CD8-positive, alpha-beta memory T cell (primary cell): ENCODE measurements around the gene TTLL1. TPM values are rescaled to one million over a fixed set of nuclear protein-coding genes. Genes with fewer than 3 reads are reported as not detected.

Experiments
- CTCF ChIA-PET: fragments of 350-600 bp; sonication (Branson Sonifier 250); formaldehyde crosslinking; loops from one replicate; lab custom pipeline; 2021; ENCODE audit warnings: antibody characterized with exemption; lab: Charles Lee
- POLR2A ChIA-PET: fragments of 350-600 bp; sonication (Branson Sonifier 250); formaldehyde crosslinking; loops from one replicate; lab custom pipeline; 2021; ENCODE audit warnings: antibody characterized with exemption; lab: Charles Lee
- DNase-seq, 5 donors: peaks; one replicate each; pipeline versions ENCODE4 v3.0.0 to v3.0.0-alpha.2; 2020 to 2022; ENCODE audit warnings: mixed read lengths in 1 of 5
- H3K27ac ChIP-seq: one replicate; pipeline ENCODE4 v1.7.0; 2013; ENCODE audit warnings: low read depth, mild to moderate bottlenecking, low read length, moderate library complexity
- H3K27me3 ChIP-seq: 2 replicates; pipeline ENCODE4 v1.7.0; 2013; ENCODE audit warnings: low read length, mild to moderate bottlenecking; ENCODE audit not compliant: insufficient read depth, poor library complexity, severe bottlenecking
- H3K36me3 ChIP-seq: 2 replicates; pipeline ENCODE4 v1.7.0; 2013; ENCODE audit warnings: mild to moderate bottlenecking, low read length, moderate library complexity; ENCODE audit not compliant: insufficient read depth
- H3K4me1 ChIP-seq: 2 replicates; pipeline ENCODE4 v1.7.0; 2013; ENCODE audit warnings: mild to moderate bottlenecking, low read length, moderate library complexity; ENCODE audit not compliant: insufficient read depth
- H3K4me3 ChIP-seq: 2 replicates; pipeline ENCODE4 v1.7.0; 2013; ENCODE audit warnings: mild to moderate bottlenecking, low read length
- H3K9me3 ChIP-seq: 2 replicates; pipeline ENCODE4 v1.7.0; 2013; ENCODE audit warnings: mild to moderate bottlenecking, low read length
- H3K27ac Mint-ChIP-seq, 8 donors: one replicate each; pipeline ENCODE4 v1.8.0; 2020 to 2021; ENCODE audit warnings: mixed read lengths in 8 of 8, mild to moderate bottlenecking in 6 of 8, inconsistent platforms in 3 of 8, moderate library complexity in 3 of 8
- H3K27me3 Mint-ChIP-seq, 2 donors: one replicate each; pipeline ENCODE4 v1.8.0; 2020 to 2021; ENCODE audit warnings: mixed read lengths in 2 of 2, mild to moderate bottlenecking in 1 of 2, moderate library complexity in 1 of 2
- H3K36me3 Mint-ChIP-seq, 3 donors: one replicate each; pipeline ENCODE4 v1.8.0; 2020 to 2021; ENCODE audit warnings: mixed read lengths in 3 of 3, inconsistent platforms in 1 of 3, mild to moderate bottlenecking in 1 of 3
- H3K4me1 Mint-ChIP-seq, 3 donors: one replicate each; pipeline ENCODE4 v1.8.0; 2020 to 2021; ENCODE audit warnings: mixed read lengths in 3 of 3, inconsistent platforms in 1 of 3, mild to moderate bottlenecking in 1 of 3
- H3K4me3 Mint-ChIP-seq, 7 donors: one replicate each; pipeline ENCODE4 v1.8.0; 2020 to 2021; ENCODE audit warnings: mixed read lengths in 7 of 7, mild to moderate bottlenecking in 6 of 7, moderate library complexity in 4 of 7, inconsistent platforms in 2 of 7
- H3K9me3 Mint-ChIP-seq, 5 donors: one replicate each; pipeline ENCODE4 v1.8.0; 2020 to 2022; ENCODE audit warnings: mixed read lengths in 5 of 5, mild to moderate bottlenecking in 3 of 5, moderate library complexity in 2 of 5, inconsistent platforms in 1 of 5
- polyA plus RNA-seq: library from polyadenylated mRNA; unstranded; fragments of 300-500 nt; fragmentation: Illumina TruSeq; gene quantifications from one replicate; pipeline ENCODE4 v1.2.3, GENCODE V29; 2021
- total RNA-seq, 2 experiments: library from RNA; stranded (reverse); gene quantifications; one replicate each; pipeline ENCODE4 v1.2.3, GENCODE V29; 2021

TTLL1 gene
- total and polyA plus RNA-seq, 3 experiments from 2014 or later: 4.3 to 15.8 (median 5.0) TPM

GRCh38 chr22:43053176-43053575 is 36.0 kb downstream of the TTLL1 start:
- H3K4me1 Mint-ChIP-seq: no peaks in the 10 kb centered on the region
- Histone ChIP-seq H3K4me1 (no peaks in the 10 kb centered on the region), H3K36me3 (no peaks in the 10 kb centered on the region), H3K27ac (no peak overlapping the region), H3K27me3 (no peaks in the 10 kb centered on the region), H3K4me3 (no peak overlapping the region), H3K9me3 (no peaks in the 10 kb centered on the region)
- POLR2A ChIA-PET: no interaction called here
- H3K9me3 Mint-ChIP-seq: no peaks in the 10 kb centered on the region
- H3K4me3 Mint-ChIP-seq: no peak overlapping the region
- H3K27ac Mint-ChIP-seq: no peak overlapping the region
- CTCF ChIA-PET: no interaction called here
- H3K36me3 Mint-ChIP-seq: peaks cover 0 to 33% (median 2%) of the 10 kb centered on the region in 3 donors
- DNase-seq: no peak
- no peaks in the 10 kb centered on the region for H3K27me3 Mint-ChIP-seq

GRCh38 chr22:43050995-43051394 is 38.2 kb downstream of the TTLL1 start:
- H3K9me3 ChIP-seq: no peaks in the 10 kb centered on the region
- Mint-ChIP-seq H3K4me3 (no peak overlapping the region), H3K4me1 (no peaks in the 10 kb centered on the region), H3K9me3 (no peaks in the 10 kb centered on the region), H3K27ac (no peak overlapping the region), H3K27me3 (no peaks in the 10 kb centered on the region), H3K36me3 (peaks cover 0 to 36% (median 5%) of the 10 kb centered on the region in 3 donors)
- CTCF ChIA-PET: no interaction called here
- H3K27me3 ChIP-seq: no peaks in the 10 kb centered on the region
- POLR2A ChIA-PET: no interaction called here
- no peaks in the 10 kb centered on the region for H3K36me3 ChIP-seq
- no peaks in the 10 kb centered on the region for H3K4me1 ChIP-seq
- DNase-seq: no peak
- no peak overlapping the region for H3K4me3 ChIP-seq
- no peak overlapping the region for H3K27ac ChIP-seq

- H3K4me3 ChIP-seq: no peak overlapping the region
- no peak overlapping the region for H3K27ac ChIP-seq
- Mint-ChIP-seq H3K36me3 (peaks cover 0 to 30% (median 5%) of the 10 kb centered on the region in 3 donors), H3K9me3 (no peaks in the 10 kb centered on the region), H3K27me3 (no peaks in the 10 kb centered on the region), H3K4me3 (no peak overlapping the region), H3K27ac (no peak overlapping the region), H3K4me1 (no peaks in the 10 kb centered on the region)
- ChIA-PET CTCF (no interaction called here), POLR2A (no interaction called here)
- no peaks in the 10 kb centered on the region for H3K9me3 ChIP-seq
- no peak for DNase-seq
- no peaks in the 10 kb centered on the region for H3K27me3 ChIP-seq
- H3K4me1 ChIP-seq: no peaks in the 10 kb centered on the region
- H3K36me3 ChIP-seq: no peaks in the 10 kb centered on the region
Observed at GRCh38 chr22:43047605-43048004, 41.6 kb downstream of the TTLL1 start.

DNA sequence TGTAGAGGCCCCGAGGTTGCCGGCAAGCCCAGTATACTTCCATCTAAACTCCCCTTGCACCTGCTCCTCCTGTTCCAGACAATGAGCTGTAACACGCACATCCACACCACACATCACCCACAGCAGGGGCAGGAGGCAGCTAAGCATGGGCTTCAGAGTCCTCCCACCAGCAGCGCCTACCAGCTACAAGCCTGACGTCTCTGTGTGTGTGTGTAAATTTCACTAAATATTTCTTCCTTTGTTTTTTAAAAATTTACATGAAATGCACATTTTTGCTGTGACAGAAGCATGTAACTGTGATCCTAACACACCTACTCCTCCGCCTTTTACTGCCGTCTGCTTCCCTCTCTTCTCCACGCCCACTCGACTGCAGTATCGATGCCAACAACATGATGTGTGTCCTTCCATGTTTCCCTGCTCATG is 44.9 kb downstream of the TTLL1 start:
- ChIA-PET POLR2A (interaction anchor here (0.6 kb wide), 1 partner anchor 123 kb away, joined by 3 read pairs; no protein-coding TSS in a partner anchor), CTCF (interaction anchor here (1.8 kb wide), 1 partner anchor 10 kb away, joined by 8 read pairs; no protein-coding TSS in a partner anchor)
- H3K36me3 Mint-ChIP-seq: peaks cover 0 to 12% (median 3%) of the 10 kb centered on the region in 3 donors
- H3K9me3 ChIP-seq: no peaks in the 10 kb centered on the region
- no peak for DNase-seq
- H3K27ac ChIP-seq: no peak overlapping the region
- no peaks in the 10 kb centered on the region for H3K27me3 Mint-ChIP-seq
- H3K27me3 ChIP-seq: no peaks in the 10 kb centered on the region
- peak overlapping the region in 1 of 8 donors; percentile 47 for H3K27ac Mint-ChIP-seq
- no peaks in the 10 kb centered on the region for H3K4me1 Mint-ChIP-seq
- no peak overlapping the region for H3K4me3 Mint-ChIP-seq
- no peaks in the 10 kb centered on the region for H3K36me3 ChIP-seq
- H3K4me1 ChIP-seq: no peaks in the 10 kb centered on the region
- H3K9me3 Mint-ChIP-seq: no peaks in the 10 kb centered on the region
- no peak overlapping the region for H3K4me3 ChIP-seq

DNA sequence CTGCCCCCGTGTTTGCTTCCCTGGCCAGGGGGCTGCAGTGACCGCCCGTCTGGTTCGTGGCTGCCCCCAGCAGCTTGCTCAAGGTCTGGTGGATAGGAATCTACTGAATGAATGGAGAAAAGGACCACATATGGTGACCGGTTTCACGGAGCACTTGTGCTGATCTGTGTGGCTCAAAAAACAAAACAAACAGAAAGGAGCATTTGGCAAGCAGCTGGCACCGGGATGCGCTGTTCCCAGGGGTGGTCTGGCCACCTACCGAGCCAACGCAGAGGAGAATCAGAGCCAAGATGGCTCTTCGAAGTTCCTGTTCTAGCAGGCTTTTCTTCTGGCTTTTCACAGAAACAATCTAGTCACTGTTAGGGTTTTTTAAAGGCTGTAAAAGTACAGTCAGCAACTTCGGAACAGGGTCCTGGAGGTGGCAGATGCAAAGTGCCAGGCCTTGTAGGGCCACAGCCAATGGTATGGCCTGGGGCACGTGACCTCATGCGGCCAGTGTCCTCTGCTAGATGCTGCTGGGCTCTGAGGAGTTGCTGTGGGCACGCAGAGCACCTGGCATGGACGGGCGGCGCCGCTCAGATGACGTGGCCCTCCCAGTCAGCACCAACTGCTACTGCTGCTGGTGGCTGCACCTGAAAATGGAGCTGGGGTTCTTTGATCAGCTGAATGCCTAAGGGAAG is 47.0 kb downstream of the TTLL1 start:
- no peaks in the 10 kb centered on the region for H3K4me1 Mint-ChIP-seq
- Histone ChIP-seq H3K27me3 (no peaks in the 10 kb centered on the region), H3K4me1 (no peaks in the 10 kb centered on the region), H3K4me3 (no peak overlapping the region), H3K36me3 (no peaks in the 10 kb centered on the region), H3K27ac (no peak overlapping the region), H3K9me3 (no peaks in the 10 kb centered on the region)
- H3K36me3 Mint-ChIP-seq: peaks cover 0 to 12% (median 7%) of the 10 kb centered on the region in 3 donors
- H3K27me3 Mint-ChIP-seq: no peaks in the 10 kb centered on the region
- ChIA-PET CTCF (no interaction called here), POLR2A (no interaction called here)
- H3K27ac Mint-ChIP-seq: peak overlapping the region in 2 of 8 donors; percentile 1 to 61
- no peak overlapping the region for H3K4me3 Mint-ChIP-seq
- DNase-seq: no peak
- H3K9me3 Mint-ChIP-seq: no peaks in the 10 kb centered on the region

DNA sequence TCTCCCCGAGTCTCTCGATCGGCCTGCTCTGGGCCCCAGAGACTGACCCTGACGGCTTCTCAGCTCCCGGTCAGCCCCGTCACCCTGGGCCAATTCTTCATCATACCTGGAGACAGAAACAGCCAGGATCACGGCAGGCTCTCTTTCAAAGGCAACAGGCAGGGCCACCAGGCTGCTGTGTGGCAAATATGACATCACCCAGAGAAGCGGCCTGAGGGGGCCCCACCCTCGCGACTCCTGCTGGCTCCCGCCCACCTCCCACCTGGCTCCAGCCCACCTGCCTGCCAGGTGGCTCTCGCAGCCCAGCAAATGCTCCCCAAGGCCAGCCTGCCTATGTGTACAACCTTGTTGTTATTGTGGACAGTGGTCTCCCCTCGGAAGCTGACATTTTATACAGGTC is 49.4 kb downstream of the TTLL1 start:
- H3K36me3 Mint-ChIP-seq: peaks cover 0 to 4% (median 0%) of the 10 kb centered on the region in 3 donors
- no peak for DNase-seq
- no peaks in the 10 kb centered on the region for H3K9me3 Mint-ChIP-seq
- H3K4me3 ChIP-seq: no peak overlapping the region
- no peaks in the 10 kb centered on the region for H3K27me3 ChIP-seq
- H3K4me3 Mint-ChIP-seq: no peak overlapping the region
- peak overlapping the region in 1 of 8 donors; percentile 78 for H3K27ac Mint-ChIP-seq
- H3K4me1 ChIP-seq: no peaks in the 10 kb centered on the region
- no peak overlapping the region for H3K27ac ChIP-seq
- no peaks in the 10 kb centered on the region for H3K36me3 ChIP-seq
- no peaks in the 10 kb centered on the region for H3K9me3 ChIP-seq
- H3K4me1 Mint-ChIP-seq: no peaks in the 10 kb centered on the region
- CTCF ChIA-PET: no interaction called here
- POLR2A ChIA-PET: no interaction called here
- no peaks in the 10 kb centered on the region for H3K27me3 Mint-ChIP-seq

- no peak overlapping the region for H3K4me3 Mint-ChIP-seq
- ChIA-PET POLR2A (no interaction called here), CTCF (no interaction called here)
- Histone ChIP-seq H3K27me3 (no peaks in the 10 kb centered on the region), H3K36me3 (no peaks in the 10 kb centered on the region), H3K27ac (no peak overlapping the region), H3K4me3 (no peak overlapping the region), H3K4me1 (no peaks in the 10 kb centered on the region), H3K9me3 (no peaks in the 10 kb centered on the region)
- H3K36me3 Mint-ChIP-seq: peaks cover 0 to 4% (median 0%) of the 10 kb centered on the region in 3 donors
- no peak for DNase-seq
- H3K27me3 Mint-ChIP-seq: no peaks in the 10 kb centered on the region
- H3K27ac Mint-ChIP-seq: peak overlapping the region in 3 of 8 donors; percentile 33 to 92 (median 55)
- peaks cover 4 to 5% (median 5%) of the 10 kb centered on the region in 3 donors for H3K4me1 Mint-ChIP-seq
- H3K9me3 Mint-ChIP-seq: no peaks in the 10 kb centered on the region
Observed at GRCh38 chr22:43038325-43038724, 50.9 kb downstream of the TTLL1 start.

DNA sequence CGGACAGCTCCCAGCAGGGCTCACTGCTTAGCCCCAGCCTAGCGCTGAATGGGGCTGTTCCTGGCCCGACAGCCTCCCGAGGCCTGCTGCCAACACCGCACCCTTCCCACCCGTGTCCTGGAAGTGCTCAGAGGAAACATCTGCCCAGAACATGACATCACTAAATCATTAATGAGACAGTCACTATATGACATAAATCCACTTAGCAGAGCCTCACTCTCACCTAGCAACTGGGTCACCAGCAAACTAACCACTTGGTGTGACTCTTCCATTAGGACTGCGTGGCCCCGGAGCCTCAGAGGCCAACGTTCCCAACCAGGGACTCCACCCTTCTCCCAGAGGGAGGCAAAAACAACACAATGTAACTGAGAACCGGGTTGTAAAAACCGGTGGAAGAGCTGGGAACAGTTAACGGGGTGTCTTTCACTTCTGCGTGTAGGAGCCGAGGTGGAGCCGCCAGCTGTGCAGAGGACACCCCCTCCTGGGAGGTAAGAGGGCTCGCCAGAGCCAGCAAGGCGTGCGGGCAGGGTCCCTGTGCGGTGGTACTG is 52.8 kb downstream of the TTLL1 start:
- ChIA-PET CTCF (no interaction called here), POLR2A (no interaction called here)
- Histone ChIP-seq H3K27me3 (no peaks in the 10 kb centered on the region), H3K36me3 (no peaks in the 10 kb centered on the region), H3K4me1 (no peaks in the 10 kb centered on the region), H3K4me3 (no peak overlapping the region), H3K27ac (no peak overlapping the region), H3K9me3 (no peaks in the 10 kb centered on the region)
- Mint-ChIP-seq H3K36me3 (peaks cover 0 to 4% (median 0%) of the 10 kb centered on the region in 3 donors), H3K4me1 (peaks cover 4 to 5% (median 5%) of the 10 kb centered on the region in 3 donors), H3K9me3 (no peaks in the 10 kb centered on the region), H3K27me3 (no peaks in the 10 kb centered on the region), H3K27ac (peak overlapping the region in 2 of 8 donors; percentile 21 to 32), H3K4me3 (no peak overlapping the region)
- DNase-seq: no peak
